Measurements from ENCODE around the gene IFFO2.

DNA sequence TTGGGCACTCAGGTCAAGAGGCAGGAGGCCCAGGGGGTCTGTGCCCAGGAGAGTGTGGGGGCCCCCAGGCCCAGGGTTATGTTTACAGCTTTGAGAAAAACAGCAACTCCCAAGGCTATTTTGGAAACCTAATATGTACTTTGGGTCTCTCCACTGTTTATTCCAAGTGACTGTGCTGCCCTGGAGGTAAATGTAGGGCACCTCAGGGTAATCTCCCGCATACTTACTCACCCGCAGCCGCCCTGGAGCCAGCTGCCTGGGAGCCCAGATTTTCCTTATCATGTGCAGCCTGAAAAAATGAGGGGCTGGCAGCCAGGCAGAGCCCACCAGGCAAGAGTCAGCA is 20.0 kb downstream of the IFFO2 start:
- TF ChIP-seq, protein P1, sequence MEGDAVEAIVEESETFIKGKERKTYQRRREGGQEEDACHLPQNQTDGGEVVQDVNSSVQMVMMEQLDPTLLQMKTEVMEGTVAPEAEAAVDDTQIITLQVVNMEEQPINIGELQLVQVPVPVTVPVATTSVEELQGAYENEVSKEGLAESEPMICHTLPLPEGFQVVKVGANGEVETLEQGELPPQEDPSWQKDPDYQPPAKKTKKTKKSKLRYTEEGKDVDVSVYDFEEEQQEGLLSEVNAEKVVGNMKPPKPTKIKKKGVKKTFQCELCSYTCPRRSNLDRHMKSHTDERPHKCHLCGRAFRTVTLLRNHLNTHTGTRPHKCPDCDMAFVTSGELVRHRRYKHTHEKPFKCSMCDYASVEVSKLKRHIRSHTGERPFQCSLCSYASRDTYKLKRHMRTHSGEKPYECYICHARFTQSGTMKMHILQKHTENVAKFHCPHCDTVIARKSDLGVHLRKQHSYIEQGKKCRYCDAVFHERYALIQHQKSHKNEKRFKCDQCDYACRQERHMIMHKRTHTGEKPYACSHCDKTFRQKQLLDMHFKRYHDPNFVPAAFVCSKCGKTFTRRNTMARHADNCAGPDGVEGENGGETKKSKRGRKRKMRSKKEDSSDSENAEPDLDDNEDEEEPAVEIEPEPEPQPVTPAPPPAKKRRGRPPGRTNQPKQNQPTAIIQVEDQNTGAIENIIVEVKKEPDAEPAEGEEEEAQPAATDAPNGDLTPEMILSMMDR (conservative IDR thresholded peaks at IDR 0.05) = no peak
- no peak for TF ChIP-seq EZH2 (IDR thresholded peaks at IDR 0.05; ENCODE audit: low read depth)

Measured in PC-9 (cell line).